OCI-M2 (cell line): ENCODE data around the gene ATP5PF.
A peak's percentile ranks its signal among the peaks of the same experiment; 100 is the strongest.
"Not testable (repeated sequence)": the region's sequence is repeated elsewhere in the genome, so short reads cannot be mapped to it uniquely, and the experiment has no call there.

Experiments used
- DNase-seq: peaks from one replicate; lab custom pipeline; 2025; ENCODE audit not compliant: unreplicated experiment; lab: John Stamatoyannopoulos, UW

Gene ATP5PF

GRCh38 chr21:25734904-25735645, at the start of gene ATP5PF, which contains the start of gene GABPA:
Gene ATP5PF, minus strand, starts transcription at chr21:25734904. Its CDS starts 5,110 bp downstream, at chr21:25729794.
Gene GABPA, plus strand, starts transcription at chr21:25734972. Its CDS starts 6,627 bp downstream, at chr21:25741599.
- peak; percentile 47 for DNase-seq

- not testable (repeated sequence) for DNase-seq
Observed at GRCh38 chr21:25778126-25778875, 43.6 kb upstream of the ATP5PF start.

- no peak for DNase-seq
Observed at GRCh38 chr21:25776440-25776839, 41.7 kb upstream of the ATP5PF start.

GRCh38 chr21:25772686-25773085, 38.0 kb upstream of the ATP5PF start:
- DNase-seq = no peak

- no peak for DNase-seq
Observed at GRCh38 chr21:25767921-25768320, 33.2 kb upstream of the ATP5PF start.

- DNase-seq = no peak
Observed at GRCh38 chr21:25764065-25764464, 29.4 kb upstream of the ATP5PF start.

- no peak for DNase-seq
Observed at GRCh38 chr21:25760677-25761076, 26.0 kb upstream of the ATP5PF start.

- DNase-seq = no peak
Observed at GRCh38 chr21:25760061-25760460, 25.4 kb upstream of the ATP5PF start.

- DNase-seq = no peak
Observed at GRCh38 chr21:25759573-25759972, 24.9 kb upstream of the ATP5PF start.

GRCh38 chr21:25757531-25757930, 22.8 kb upstream of the ATP5PF start:
- DNase-seq = no peak

- no peak for DNase-seq
Observed at GRCh38 chr21:25756190-25756932, 21.7 kb upstream of the ATP5PF start.

GRCh38 chr21:25752416-25752815, 17.7 kb upstream of the ATP5PF start:
- DNase-seq = no peak

- no peak for DNase-seq
Observed at GRCh38 chr21:25750085-25750484, 15.4 kb upstream of the ATP5PF start.

- DNase-seq = no peak
Observed at GRCh38 chr21:25744854-25745253, 10.2 kb upstream of the ATP5PF start.

- DNase-seq = no peak
Observed at GRCh38 chr21:25742900-25743299, 8.2 kb upstream of the ATP5PF start.

- DNase-seq = no peak
Observed at GRCh38 chr21:25737421-25737820, 2.7 kb upstream of the ATP5PF start.

- no peak for DNase-seq
Observed at GRCh38 chr21:25735646-25736597, 1.2 kb upstream of the ATP5PF start.

GRCh38 chr21:25734654-25734903, 125 bp downstream of the ATP5PF start:
- no peak for DNase-seq

GRCh38 chr21:25733859-25734653, 648 bp downstream of the ATP5PF start:
- DNase-seq = no peak
